Activated gamma-delta T cell treated with anti-CD3 and anti-CD28 coated beads, Interleukin-2, amount 50 U/mL, for 16 hours (primary cell): Measurements from ENCODE around the gene METTL21A.
"Not testable (repeated sequence)": the region's sequence is repeated elsewhere in the genome, so short reads cannot be mapped to it uniquely, and the experiment has no call there.

Experiments
- DNase-seq: peaks from one replicate; pipeline ENCODE4 v3.0.0-alpha.2; 2020; ENCODE audit warnings: low read depth

The METTL21A gene

GRCh38 chr2:207625014-207625907, at the start of gene METTL21A:
TSS of gene METTL21A (minus strand) at chr2:207625394. CDS start at chr2:207624375, 1,019 bp downstream.
- peak; percentile 93 for DNase-seq

- no peak for DNase-seq
Measured at GRCh38 chr2:207674826-207675225, 49.6 kb upstream of the METTL21A start.

GRCh38 chr2:207674266-207674774, 49.1 kb upstream of the METTL21A start:
- no peak for DNase-seq

GRCh38 chr2:207673431-207673830, 48.2 kb upstream of the METTL21A start:
- DNase-seq: no peak

GRCh38 chr2:207670887-207671286, 45.7 kb upstream of the METTL21A start:
- no peak for DNase-seq

GRCh38 chr2:207663870-207664545, 38.8 kb upstream of the METTL21A start:
- no peak for DNase-seq

- no peak for DNase-seq
Measured at GRCh38 chr2:207662203-207662602, 37.0 kb upstream of the METTL21A start.

GRCh38 chr2:207660994-207661393, 35.8 kb upstream of the METTL21A start:
- DNase-seq: no peak

GRCh38 chr2:207658156-207658555, 33.0 kb upstream of the METTL21A start:
- DNase-seq: no peak

- no peak for DNase-seq
Measured at GRCh38 chr2:207655000-207655399, 29.8 kb upstream of the METTL21A start.

GRCh38 chr2:207646582-207646981, 21.4 kb upstream of the METTL21A start:
- DNase-seq: not testable (repeated sequence)

- no peak for DNase-seq
Measured at GRCh38 chr2:207643892-207644291, 18.7 kb upstream of the METTL21A start.

- DNase-seq: no peak
Measured at GRCh38 chr2:207640661-207641060, 15.5 kb upstream of the METTL21A start.

GRCh38 chr2:207640160-207640559, 15.0 kb upstream of the METTL21A start:
- no peak for DNase-seq

- DNase-seq: not testable (repeated sequence)
Measured at GRCh38 chr2:207639288-207639687, 14.1 kb upstream of the METTL21A start.

GRCh38 chr2:207635468-207636200, 10.4 kb upstream of the METTL21A start:
- no peak for DNase-seq

GRCh38 chr2:207633686-207634085, 8.5 kb upstream of the METTL21A start:
- no peak for DNase-seq

- no peak for DNase-seq
Measured at GRCh38 chr2:207632575-207633493, 7.6 kb upstream of the METTL21A start.

GRCh38 chr2:207630491-207630890, 5.3 kb upstream of the METTL21A start:
- DNase-seq: no peak

GRCh38 chr2:207629553-207629952, 4.4 kb upstream of the METTL21A start:
- no peak for DNase-seq
